ENCODE results near the gene CIZ1.

The CIZ1 gene

GRCh38 chr9:128164307-128164885 is 27.0 kb downstream of the CIZ1 start:
- no peak for TF ChIP-seq CTCF (IDR thresholded peaks at IDR 0.05; ENCODE audit: low read depth, low read length, missing control alignments)
- no peak for DNase-seq (ENCODE audit: extremely low read depth, low read depth)
- H3K4me3 ChIP-seq (replicated peaks; ENCODE audit: low read depth, low read length), result no peak overlapping the region

DNA sequence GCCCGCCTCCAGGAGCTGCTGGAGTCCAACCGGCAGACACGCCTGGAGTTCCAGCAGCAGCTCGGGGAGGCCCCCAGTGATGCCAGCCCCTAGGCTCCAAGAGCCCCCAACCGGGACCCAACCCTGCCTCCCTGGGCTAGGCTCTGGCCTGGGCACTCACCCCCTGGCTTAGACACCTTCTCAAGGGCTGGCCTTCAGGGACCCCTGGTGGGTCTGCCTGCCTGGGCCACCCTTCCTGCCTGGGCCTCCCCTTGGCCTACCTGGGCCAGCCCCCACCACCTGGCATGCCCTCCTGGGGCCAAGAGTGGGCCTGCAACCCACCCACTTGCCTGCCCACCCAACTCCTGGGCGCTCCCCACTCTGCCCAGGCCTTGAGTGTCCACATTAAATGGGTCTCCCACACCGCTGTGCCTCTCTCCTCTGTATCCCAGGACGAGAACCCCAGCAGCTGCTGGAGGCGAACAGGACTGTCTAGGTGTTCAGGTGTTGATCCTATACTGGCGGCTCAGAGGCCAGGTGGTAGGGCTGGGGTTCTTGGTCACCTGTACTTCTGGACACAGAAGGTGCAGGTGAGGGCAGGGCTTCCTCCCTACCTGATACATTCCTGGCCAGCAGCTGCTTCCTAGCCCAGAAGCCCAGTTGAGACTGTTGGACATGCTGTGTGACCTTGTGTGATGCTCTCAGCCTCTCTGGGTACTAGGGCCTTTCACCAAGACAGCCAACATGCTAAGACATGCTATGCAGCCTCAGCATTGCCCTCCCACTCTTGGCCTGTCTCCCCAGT is 27.7 kb downstream of the CIZ1 start:
- no peak overlapping the region for H3K4me3 ChIP-seq (replicated peaks; ENCODE audit: low read depth, low read length)
- no peak for TF ChIP-seq CTCF (IDR thresholded peaks at IDR 0.05; ENCODE audit: low read depth, low read length, missing control alignments)
- no peak for DNase-seq (ENCODE audit: extremely low read depth, low read depth)

DNA sequence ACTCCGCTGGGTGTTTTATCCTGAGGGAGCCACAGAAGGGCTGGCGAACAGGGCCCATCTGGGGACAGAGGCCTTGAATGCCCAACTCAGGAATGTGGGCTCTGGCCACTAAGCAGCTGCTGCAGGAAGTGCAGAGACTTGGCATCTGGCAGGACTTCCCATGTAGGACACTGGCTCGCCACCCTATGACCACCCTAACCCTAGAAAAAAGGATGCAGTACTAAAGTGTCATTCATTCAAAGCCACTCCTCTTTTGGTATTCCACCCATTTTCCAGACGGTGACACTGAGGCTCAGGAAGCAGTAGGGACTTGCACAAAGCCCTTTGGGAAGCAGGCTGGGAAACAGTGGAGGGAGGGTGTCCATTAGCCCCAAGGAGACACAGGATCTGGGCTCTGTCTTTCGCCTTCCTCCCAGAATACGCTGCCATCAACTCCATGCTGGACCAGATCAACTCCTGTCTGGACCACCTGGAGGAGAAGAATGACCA is 28.3 kb downstream of the CIZ1 start:
- DNase-seq (ENCODE audit: extremely low read depth, low read depth), result no peak
- TF ChIP-seq CTCF (IDR thresholded peaks at IDR 0.05; ENCODE audit: low read depth, low read length, missing control alignments), result no peak
- no peak overlapping the region for H3K4me3 ChIP-seq (replicated peaks; ENCODE audit: low read depth, low read length)

GRCh38 chr9:128162215-128163026 is 29.0 kb downstream of the CIZ1 start:
- no peak for TF ChIP-seq CTCF (IDR thresholded peaks at IDR 0.05; ENCODE audit: low read depth, low read length, missing control alignments)

GRCh38 chr9:128161215-128161902 is 30.0 kb downstream of the CIZ1 start:
- DNase-seq (ENCODE audit: extremely low read depth, low read depth), result no peak
- TF ChIP-seq CTCF (IDR thresholded peaks at IDR 0.05; ENCODE audit: low read depth, low read length, missing control alignments), result no peak
- peak overlapping the region; percentile 92 for H3K4me3 ChIP-seq (replicated peaks; ENCODE audit: low read depth, low read length)

More at GRCh38 chr9:128162215-128163026, 29.0 kb downstream of the CIZ1 start:
- no peak for DNase-seq (ENCODE audit: extremely low read depth, low read depth)
- no peak overlapping the region for H3K4me3 ChIP-seq (replicated peaks; ENCODE audit: low read depth, low read length)

- DNase-seq (ENCODE audit: extremely low read depth, low read depth), result no peak
- no peak for TF ChIP-seq CTCF (IDR thresholded peaks at IDR 0.05; ENCODE audit: low read depth, low read length, missing control alignments)
- H3K4me3 ChIP-seq (replicated peaks; ENCODE audit: low read depth, low read length), result peak overlapping the region; percentile 92
Measured at GRCh38 chr9:128160603-128160987, 30.8 kb downstream of the CIZ1 start.
